ENCODE results near the gene ZNF367. TPM values are rescaled to one million over a fixed set of nuclear protein-coding genes. Genes with fewer than 3 reads are reported as not detected.

Gene ZNF367
- polyA plus RNA-seq, 1 donor (not counting 4 experiments of a cell fraction or from before 2014, with no cell fraction given) = 2.2 TPM

DNA sequence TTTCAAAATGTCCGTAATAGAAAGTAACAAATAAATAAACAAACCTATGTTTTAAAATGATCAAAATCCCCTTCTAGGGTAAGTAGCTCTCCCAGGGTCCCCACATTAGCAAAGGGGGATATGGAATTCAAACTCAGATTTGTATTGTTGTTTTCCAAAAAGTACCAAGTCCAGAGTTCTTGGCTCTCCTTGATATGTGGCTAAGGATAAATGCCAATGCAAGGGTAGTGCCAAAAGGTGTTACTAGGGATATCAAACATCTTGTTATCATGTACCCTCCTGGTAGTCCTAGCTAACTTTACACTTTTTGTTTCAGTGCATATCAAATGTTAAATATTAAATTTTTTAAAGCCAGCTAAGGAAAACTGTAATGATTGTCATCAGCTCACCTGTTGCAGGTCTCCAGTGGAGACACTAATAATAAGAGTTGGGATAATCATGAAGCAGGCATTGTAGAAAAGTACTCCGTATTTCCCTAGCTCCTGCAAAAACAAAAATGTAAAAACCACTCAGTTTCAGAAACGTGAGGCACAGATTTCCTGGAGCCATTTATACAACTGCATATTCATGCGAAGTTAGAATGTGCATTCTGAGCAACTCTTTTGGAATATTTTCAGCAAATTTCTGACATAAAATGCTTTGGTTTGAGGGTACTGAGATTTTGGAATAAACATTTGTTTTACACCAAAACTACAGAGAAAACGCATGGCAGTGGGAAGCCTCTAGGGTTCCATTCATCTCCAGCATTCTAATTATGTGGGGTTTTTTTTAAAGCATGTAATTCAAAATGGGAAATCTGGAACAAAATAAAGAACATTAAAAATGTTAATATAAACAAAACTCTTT lies 74.4 kb downstream of the ZNF367 start:
- Histone ChIP-seq H3K4me2 (ENCODE audit: control insufficient read depth, extremely low read depth, insufficient read depth, low read depth, low read length) (peak overlapping the region; percentile 35), H2AFZ (ENCODE audit: control insufficient read depth, low read length) (no peak overlapping the region), H3K4me3 (ENCODE audit: control insufficient read depth in 2 of 3, extremely low read depth in 1 of 3, insufficient read depth in 2 of 3, low read depth in 1 of 3, low read length in 3 of 3) (no peak overlapping the region), H3K79me2 (ENCODE audit: control insufficient read depth, insufficient read depth, low read length) (no peaks in the 10 kb centered on the region), H3K27ac (ENCODE audit: control insufficient read depth, insufficient read depth, low read length) (no peak overlapping the region), H3K36me3 (ENCODE audit: control insufficient read depth in 2 of 2, extremely low read depth in 1 of 2, insufficient read depth in 2 of 2, low read length in 2 of 2) (peaks cover 0 to 7% of the 10 kb centered on the region in 2 experiments), H3K9me3 (ENCODE audit: control insufficient read depth, low read depth, low read length) (no peaks in the 10 kb centered on the region), H3K4me1 (ENCODE audit: control insufficient read depth, extremely low read depth, insufficient read depth, low read length) (peaks cover 22% of the 10 kb centered on the region), H3K9me1 (ENCODE audit: control insufficient read depth, extremely low read depth, insufficient read depth, low read length) (no peaks in the 10 kb centered on the region), H3K9ac (ENCODE audit: control insufficient read depth, extremely low read depth, insufficient read depth, low read length) (no peak overlapping the region), H4K20me1 (ENCODE audit: control insufficient read depth, extremely low read depth, insufficient read depth, low read length) (no peaks in the 10 kb centered on the region), H3K27me3 (ENCODE audit: control insufficient read depth, extremely low read depth, insufficient read depth, low read length) (no peaks in the 10 kb centered on the region)
- dilution Hi-C loops (cut with MboI; ENCODE audit: extremely low pct_ligation_motif_present, low sequenced_read_pairs) = no loop called here
- FAIRE-seq = peak; percentile 23
- no peak for DNase-seq (ENCODE audit: low read depth, low spot score)
- TF ChIP-seq, protein P1, sequence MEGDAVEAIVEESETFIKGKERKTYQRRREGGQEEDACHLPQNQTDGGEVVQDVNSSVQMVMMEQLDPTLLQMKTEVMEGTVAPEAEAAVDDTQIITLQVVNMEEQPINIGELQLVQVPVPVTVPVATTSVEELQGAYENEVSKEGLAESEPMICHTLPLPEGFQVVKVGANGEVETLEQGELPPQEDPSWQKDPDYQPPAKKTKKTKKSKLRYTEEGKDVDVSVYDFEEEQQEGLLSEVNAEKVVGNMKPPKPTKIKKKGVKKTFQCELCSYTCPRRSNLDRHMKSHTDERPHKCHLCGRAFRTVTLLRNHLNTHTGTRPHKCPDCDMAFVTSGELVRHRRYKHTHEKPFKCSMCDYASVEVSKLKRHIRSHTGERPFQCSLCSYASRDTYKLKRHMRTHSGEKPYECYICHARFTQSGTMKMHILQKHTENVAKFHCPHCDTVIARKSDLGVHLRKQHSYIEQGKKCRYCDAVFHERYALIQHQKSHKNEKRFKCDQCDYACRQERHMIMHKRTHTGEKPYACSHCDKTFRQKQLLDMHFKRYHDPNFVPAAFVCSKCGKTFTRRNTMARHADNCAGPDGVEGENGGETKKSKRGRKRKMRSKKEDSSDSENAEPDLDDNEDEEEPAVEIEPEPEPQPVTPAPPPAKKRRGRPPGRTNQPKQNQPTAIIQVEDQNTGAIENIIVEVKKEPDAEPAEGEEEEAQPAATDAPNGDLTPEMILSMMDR (optimal IDR thresholded peaks at IDR 0.05 in 1 of 3, IDR thresholded peaks at IDR 0.05 in 1 of 3, conservative IDR thresholded peaks at IDR 0.05 in 1 of 3; ENCODE audit: extremely low read depth in 1 of 3, insufficient read depth in 2 of 3, low read length in 3 of 3) = no peak
- no peak for TF ChIP-seq EZH2 (IDR thresholded peaks at IDR 0.05; ENCODE audit: low read length)

DNA sequence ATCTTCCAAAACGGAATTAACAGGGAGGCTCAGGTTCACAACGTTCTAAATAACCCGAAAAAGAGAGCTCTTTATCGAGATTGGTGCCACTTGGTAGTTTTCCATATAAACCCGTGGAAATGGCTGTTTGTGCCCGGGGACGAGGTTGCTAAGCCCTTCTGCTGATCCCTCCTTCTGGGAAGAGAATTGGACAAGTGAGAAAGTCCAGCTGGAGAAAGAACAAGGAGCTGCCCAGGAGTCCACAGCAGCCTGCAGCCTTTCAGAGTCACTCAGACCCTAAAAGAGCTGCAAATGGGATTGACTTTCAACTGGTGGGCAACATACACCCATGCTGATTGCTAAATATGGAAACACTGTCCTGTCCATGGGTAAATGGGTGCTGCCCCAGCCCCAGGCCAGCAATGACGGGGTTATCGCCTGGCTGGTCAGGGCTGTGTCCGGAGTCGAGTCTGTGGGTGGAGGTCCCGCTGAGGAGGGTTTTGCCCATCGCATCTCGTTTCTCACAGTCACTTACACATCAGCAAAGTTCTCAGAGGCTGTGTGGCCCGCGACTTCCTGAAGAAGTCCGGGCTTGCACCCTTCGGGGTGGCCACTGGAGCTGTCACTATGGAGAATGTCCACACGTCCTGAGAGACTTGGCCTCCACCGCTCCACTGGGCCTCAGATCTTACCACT lies 75.5 kb downstream of the ZNF367 start:
- DNase-seq (ENCODE audit: low read depth, low spot score) (no peak), FAIRE-seq (no peak)
- Histone ChIP-seq H3K9me3 (ENCODE audit: control insufficient read depth, low read depth, low read length) (no peaks in the 10 kb centered on the region), H3K9me1 (ENCODE audit: control insufficient read depth, extremely low read depth, insufficient read depth, low read length) (no peaks in the 10 kb centered on the region), H4K20me1 (ENCODE audit: control insufficient read depth, extremely low read depth, insufficient read depth, low read length) (no peaks in the 10 kb centered on the region), H3K27me3 (ENCODE audit: control insufficient read depth, extremely low read depth, insufficient read depth, low read length) (no peaks in the 10 kb centered on the region), H3K79me2 (ENCODE audit: control insufficient read depth, insufficient read depth, low read length) (no peaks in the 10 kb centered on the region), H3K4me1 (ENCODE audit: control insufficient read depth, extremely low read depth, insufficient read depth, low read length) (peaks cover 22% of the 10 kb centered on the region), H3K4me2 (ENCODE audit: control insufficient read depth, extremely low read depth, insufficient read depth, low read depth, low read length) (no peak overlapping the region), H3K27ac (ENCODE audit: control insufficient read depth, insufficient read depth, low read length) (no peak overlapping the region), H3K36me3 (ENCODE audit: control insufficient read depth in 2 of 2, extremely low read depth in 1 of 2, insufficient read depth in 2 of 2, low read length in 2 of 2) (peaks cover 0 to 4% of the 10 kb centered on the region in 2 experiments), H3K4me3 (ENCODE audit: control insufficient read depth in 2 of 3, extremely low read depth in 1 of 3, insufficient read depth in 2 of 3, low read depth in 1 of 3, low read length in 3 of 3) (no peak overlapping the region), H3K9ac (ENCODE audit: control insufficient read depth, extremely low read depth, insufficient read depth, low read length) (no peak overlapping the region), H2AFZ (ENCODE audit: control insufficient read depth, low read length) (no peak overlapping the region)
- dilution Hi-C loops (cut with MboI; ENCODE audit: extremely low pct_ligation_motif_present, low sequenced_read_pairs) = no loop called here
- TF ChIP-seq, protein P1 (optimal IDR thresholded peaks at IDR 0.05 in 1 of 3, IDR thresholded peaks at IDR 0.05 in 1 of 3, conservative IDR thresholded peaks at IDR 0.05 in 1 of 3; ENCODE audit: extremely low read depth in 1 of 3, insufficient read depth in 2 of 3, low read length in 3 of 3) = no peak
- TF ChIP-seq EZH2 (IDR thresholded peaks at IDR 0.05; ENCODE audit: low read length) = no peak

All from keratinocyte (primary cell).